Neuronal stem cell (in vitro differentiated cells): ENCODE data around the gene ADAMTS17.

Experiments
- DNase-seq: peaks from one replicate; pipeline ENCODE4 v3.0.0-alpha.2; 2013; ENCODE audit warnings: low spot score
- H2AFZ ChIP-seq: one replicate; pipeline ENCODE4 v1.6.1; 2013; ENCODE audit warnings: mild to moderate bottlenecking, low read length, inconsistent platforms
- H2AK5ac ChIP-seq: 2 replicates; pipeline ENCODE4 v1.6.1; 2013; ENCODE audit warnings: low read depth, mild to moderate bottlenecking, inconsistent platforms, low read length, moderate library complexity, mixed read lengths
- H2BK120ac ChIP-seq: 2 replicates; pipeline ENCODE4 v1.6.1; 2013; ENCODE audit warnings: low read depth, mild to moderate bottlenecking, inconsistent platforms, low read length, moderate library complexity, mixed read lengths
- H2BK12ac ChIP-seq: one replicate; pipeline ENCODE4 v1.6.1; 2013; ENCODE audit warnings: low read length, inconsistent platforms
- H2BK15ac ChIP-seq: 2 replicates; pipeline ENCODE4 v1.6.1; 2013; ENCODE audit warnings: mild to moderate bottlenecking, low read length, inconsistent platforms, mixed read lengths
- H2BK5ac ChIP-seq: one replicate; pipeline ENCODE4 v1.6.1; 2013; ENCODE audit warnings: inconsistent platforms, mild to moderate bottlenecking, low read length, moderate library complexity
- H3K14ac ChIP-seq: one replicate; pipeline ENCODE4 v1.6.1; 2013; ENCODE audit warnings: low read length, inconsistent platforms
- H3K18ac ChIP-seq: 2 replicates; pipeline ENCODE4 v1.6.1; 2013; ENCODE audit warnings: low read length, inconsistent platforms
- H3K23ac ChIP-seq: 2 replicates; pipeline ENCODE4 v1.6.1; 2013; ENCODE audit warnings: low read depth, mild to moderate bottlenecking, mixed read lengths, low read length, inconsistent platforms; ENCODE audit not compliant: poor library complexity
- H3K27ac ChIP-seq: replicated peaks from 3 replicates; pipeline ENCODE4 v1.5.1; 2013; ENCODE audit warnings: low read length, inconsistent platforms
- H3K27me3 ChIP-seq, 3 experiments: 2 replicates each; pipeline ENCODE4 v1.6.1; 2013; ENCODE audit warnings: low read length in 3 of 3, mild to moderate bottlenecking in 2 of 3, inconsistent platforms in 1 of 3, low read depth in 1 of 3, mixed read lengths in 1 of 3, moderate library complexity in 1 of 3; ENCODE audit not compliant: control insufficient read depth in 3 of 3, insufficient read depth in 3 of 3
- H3K36me3 ChIP-seq, 2 donors: replicated peaks in 1 of 2; 2 replicates each; pipeline ENCODE4 v1.6.1; 2013; ENCODE audit warnings: low read length in 2 of 2; ENCODE audit not compliant: control insufficient read depth in 2 of 2, insufficient read depth in 2 of 2
- H3K4ac ChIP-seq: 2 replicates; pipeline ENCODE4 v1.6.1; 2013; ENCODE audit warnings: inconsistent platforms, mild to moderate bottlenecking, low read length, moderate library complexity
- H3K4me1 ChIP-seq, 2 donors: 1 replicate in 1 of 2; 2 replicates in 1 of 2; pipeline ENCODE4 v1.6.1; 2013; ENCODE audit warnings: low read length in 2 of 2, low read depth in 1 of 2; ENCODE audit not compliant: control insufficient read depth in 2 of 2, insufficient read depth in 1 of 2
- H3K4me2 ChIP-seq: one replicate; pipeline ENCODE4 v1.6.1; 2013; ENCODE audit warnings: mild to moderate bottlenecking, low read length, inconsistent platforms; ENCODE audit not compliant: insufficient read depth, poor library complexity, severe bottlenecking
- H3K4me3 ChIP-seq, 2 donors: 2 replicates each; pipeline ENCODE4 v1.5.1; 2013; ENCODE audit warnings: low read length in 2 of 2, mild to moderate bottlenecking in 2 of 2, inconsistent platforms in 1 of 2, moderate library complexity in 1 of 2
- H3K79me1 ChIP-seq: one replicate; pipeline ENCODE4 v1.6.1; 2013; ENCODE audit warnings: low read depth, mild to moderate bottlenecking, inconsistent platforms, low read length, moderate library complexity
- H3K9ac ChIP-seq: one replicate; pipeline ENCODE4 v1.6.1; 2013; ENCODE audit warnings: mild to moderate bottlenecking, low read depth, low read length, inconsistent platforms; ENCODE audit not compliant: poor library complexity
- H3K9me3 ChIP-seq, 2 donors: replicated peaks in 1 of 2; 2 replicates each; pipeline versions ENCODE3 to v1.6.1; 2013; ENCODE audit warnings: low read length in 2 of 2, mild to moderate bottlenecking in 2 of 2, inconsistent platforms in 1 of 2, low read depth in 1 of 2, mixed read lengths in 1 of 2, moderate library complexity in 1 of 2; ENCODE audit not compliant: control insufficient read depth in 2 of 2, insufficient read depth in 1 of 2
- H4K8ac ChIP-seq: one replicate; pipeline ENCODE4 v1.6.1; 2013; ENCODE audit warnings: low read depth, mild to moderate bottlenecking, inconsistent platforms, low read length, moderate library complexity
- H4K91ac ChIP-seq: one replicate; pipeline ENCODE4 v1.6.1; 2013; ENCODE audit warnings: low read length, low read depth, mild to moderate bottlenecking, inconsistent platforms; ENCODE audit not compliant: poor library complexity
- WGBS, 2 donors: extraction: QIAGEN DNeasy Blood & Tissue Kit; methylation state at CpG; one replicate each; pipeline ENCODE4 v1.1.7; 2013; ENCODE audit warnings: missing lambda C conversion rate in 2 of 2, mixed read lengths in 1 of 2; ENCODE audit not compliant: insufficient read length in 2 of 2, insufficient replicate concordance in 1 of 2; ENCODE audit errors: extremely low coverage in 2 of 2; 5-methylcytosine and 5-hydroxymethylcytosine counted together

Gene ADAMTS17

DNA sequence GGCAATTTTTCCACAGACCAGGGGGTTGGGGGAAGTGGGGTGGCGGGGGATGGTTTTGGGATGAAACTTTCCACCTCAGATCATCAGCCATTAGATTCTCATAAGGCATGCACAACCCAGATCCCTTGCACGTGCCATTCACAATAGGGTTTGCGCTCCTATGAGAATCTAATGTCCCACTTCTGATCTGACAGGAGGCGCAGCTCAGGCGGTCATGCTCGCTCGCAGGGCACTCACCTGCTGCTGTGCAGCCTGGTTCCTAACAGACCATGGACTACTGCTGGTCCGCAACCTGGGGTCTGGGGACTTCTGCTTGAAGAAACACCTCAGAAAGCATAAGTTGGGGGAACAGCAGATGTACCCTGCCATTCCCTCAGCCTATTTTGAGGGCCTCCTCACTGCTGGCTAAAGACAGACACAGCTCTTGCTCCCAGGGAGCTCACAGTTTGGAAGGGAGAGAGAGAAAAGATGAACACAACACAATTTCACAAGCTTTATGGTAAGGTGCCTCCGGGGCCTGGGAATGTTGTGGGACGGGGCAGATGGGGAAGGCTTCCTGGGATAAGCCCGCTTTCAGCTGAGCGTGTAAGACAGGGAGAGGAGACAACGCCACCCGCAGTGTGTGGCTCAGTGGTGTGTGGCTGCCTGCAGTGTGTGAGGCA, 285.2 kb downstream of the ADAMTS17 start:
- no peak overlapping the region for H3K4me2 ChIP-seq
- H3K14ac ChIP-seq, result peak overlapping the region; percentile 67
- peak overlapping the region; percentile 1 for H2BK120ac ChIP-seq
- no peak overlapping the region for H3K9ac ChIP-seq
- H4K91ac ChIP-seq, result no peak overlapping the region
- no CpG with 5 or more reads among the region's 14 CpGs for WGBS, 2 donors
- no peak overlapping the region for H3K4ac ChIP-seq
- no peak overlapping the region for H2AK5ac ChIP-seq
- H3K79me1 ChIP-seq, result no peaks in the 10 kb centered on the region
- H3K9me3 ChIP-seq, result no peaks in the 10 kb centered on the region
- H4K8ac ChIP-seq, result no peak overlapping the region
- peaks cover 0 to 17% (median 0%) of the 10 kb centered on the region in 3 experiments for H3K27me3 ChIP-seq
- peak overlapping the region; percentile 39 for H3K18ac ChIP-seq
- no peak overlapping the region for H3K27ac ChIP-seq
- no peak overlapping the region for H2BK12ac ChIP-seq
- no peak for DNase-seq
- H3K36me3 ChIP-seq, result no peaks in the 10 kb centered on the region
- H3K4me1 ChIP-seq, result peaks cover 0 to 5% of the 10 kb centered on the region in 2 donors
- H2BK5ac ChIP-seq, result no peak overlapping the region
- H3K23ac ChIP-seq, result no peak overlapping the region
- H2BK15ac ChIP-seq, result peak overlapping the region; percentile 73
- no peak overlapping the region for H2AFZ ChIP-seq
- H3K4me3 ChIP-seq, result peak overlapping the region in 1 of 2 donors; percentile 13

- Histone ChIP-seq H3K79me1 (no peaks in the 10 kb centered on the region), H2BK15ac (no peak overlapping the region), H3K36me3 (no peaks in the 10 kb centered on the region), H3K4me2 (no peak overlapping the region), H3K27me3 (peaks cover 0 to 17% (median 0%) of the 10 kb centered on the region in 3 experiments), H3K4me1 (peaks cover 0 to 5% of the 10 kb centered on the region in 2 donors), H3K18ac (no peak overlapping the region), H4K8ac (no peak overlapping the region), H3K27ac (no peak overlapping the region), H2AFZ (no peak overlapping the region), H4K91ac (no peak overlapping the region), H3K4me3 (no peak overlapping the region), H2BK5ac (no peak overlapping the region), H3K14ac (no peak overlapping the region), H3K9ac (no peak overlapping the region), H2BK12ac (no peak overlapping the region), H3K9me3 (no peaks in the 10 kb centered on the region), H3K4ac (no peak overlapping the region), H2AK5ac (no peak overlapping the region), H2BK120ac (no peak overlapping the region), H3K23ac (no peak overlapping the region)
- WGBS, 2 donors, result no CpG with 5 or more reads among the region's 2 CpGs
- DNase-seq, result no peak
Observed at GRCh38 chr15:100055821-100056220, 286.0 kb downstream of the ADAMTS17 start.

DNA sequence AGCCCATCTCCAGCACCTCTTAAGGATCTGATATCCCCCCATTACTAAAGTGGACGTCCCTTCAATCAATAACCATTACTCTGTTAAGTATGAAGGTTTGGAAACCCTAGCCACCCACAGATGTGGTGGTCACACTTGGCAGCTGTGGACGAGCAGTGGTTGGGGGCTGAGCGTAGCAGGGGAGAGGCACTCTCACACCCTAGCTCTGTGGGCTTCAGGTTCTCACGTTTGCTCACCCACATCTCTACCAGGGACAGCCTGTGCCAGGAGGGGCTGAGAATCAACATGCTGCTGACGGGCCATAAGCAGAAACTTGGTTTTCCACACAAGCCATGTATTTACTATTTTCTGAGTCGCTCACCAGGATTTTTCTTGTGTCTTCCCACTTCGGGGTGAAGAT, 287.2 kb downstream of the ADAMTS17 start:
- no CpG with 5 or more reads among the region's 7 CpGs for WGBS, 2 donors
- Histone ChIP-seq H3K27me3 (peaks cover 0 to 16% (median 0%) of the 10 kb centered on the region in 3 experiments), H3K4me3 (no peak overlapping the region), H4K8ac (no peak overlapping the region), H3K18ac (peak overlapping the region; percentile 44), H3K9me3 (no peaks in the 10 kb centered on the region), H3K79me1 (no peaks in the 10 kb centered on the region), H2BK5ac (no peak overlapping the region), H3K14ac (peak overlapping the region; percentile 39), H3K27ac (no peak overlapping the region), H3K23ac (no peak overlapping the region), H3K4me1 (peaks cover 0 to 2% of the 10 kb centered on the region in 2 donors), H2BK12ac (no peak overlapping the region), H2AK5ac (no peak overlapping the region), H2AFZ (no peak overlapping the region), H4K91ac (no peak overlapping the region), H2BK15ac (no peak overlapping the region), H2BK120ac (no peak overlapping the region), H3K9ac (no peak overlapping the region), H3K4me2 (no peak overlapping the region), H3K36me3 (no peaks in the 10 kb centered on the region), H3K4ac (no peak overlapping the region)
- DNase-seq, result no peak

DNA sequence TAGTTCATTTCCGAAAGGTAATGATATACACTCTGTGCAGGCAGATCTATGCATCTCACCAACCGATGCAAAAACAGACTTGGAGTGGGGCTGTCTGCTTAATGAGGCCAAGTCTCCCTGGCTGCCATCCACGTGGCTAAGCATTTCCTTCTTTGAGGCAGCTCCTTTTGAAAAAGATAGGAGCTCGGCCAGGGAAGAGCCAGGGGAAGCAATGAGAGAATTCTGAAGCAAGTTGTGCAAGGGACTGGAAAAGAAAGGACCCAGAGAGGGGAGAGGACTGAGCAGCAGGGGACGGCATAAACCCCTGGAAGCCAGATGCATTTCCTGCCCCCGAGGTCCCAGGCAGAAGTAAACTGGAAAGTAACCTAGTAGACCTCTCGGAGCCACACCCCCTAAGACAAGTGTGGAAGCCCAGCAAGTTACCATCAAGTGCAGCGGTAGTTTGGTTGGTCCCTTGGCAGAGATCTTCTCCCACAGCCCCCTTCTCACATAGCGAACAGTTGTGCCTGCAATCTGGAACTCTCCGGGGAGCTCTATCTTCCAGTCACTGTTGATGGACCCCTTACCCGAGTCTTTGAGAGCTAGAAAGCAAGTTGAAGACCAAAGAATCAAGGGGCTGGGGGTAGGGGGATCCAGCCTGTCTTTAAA, 288.2 kb downstream of the ADAMTS17 start:
- Histone ChIP-seq H2BK5ac (no peak overlapping the region), H2BK12ac (no peak overlapping the region), H4K91ac (no peak overlapping the region), H3K18ac (no peak overlapping the region), H3K9me3 (no peaks in the 10 kb centered on the region), H2BK120ac (no peak overlapping the region), H3K4ac (no peak overlapping the region), H2BK15ac (no peak overlapping the region), H3K27me3 (peaks cover 0 to 7% (median 0%) of the 10 kb centered on the region in 3 experiments), H3K4me1 (no peaks in the 10 kb centered on the region), H3K36me3 (no peaks in the 10 kb centered on the region), H4K8ac (no peak overlapping the region), H3K27ac (no peak overlapping the region), H3K4me2 (no peak overlapping the region), H3K14ac (no peak overlapping the region), H2AK5ac (no peak overlapping the region), H3K23ac (no peak overlapping the region), H3K79me1 (no peaks in the 10 kb centered on the region), H3K4me3 (no peak overlapping the region), H3K9ac (no peak overlapping the region), H2AFZ (no peak overlapping the region)
- DNase-seq, result no peak
- no CpG with 5 or more reads among the region's 11 CpGs for WGBS, 2 donors
